Fibroblast of the aortic adventitia (primary cell): ENCODE data around the gene IL22. TPM values are rescaled to one million over a fixed set of nuclear protein-coding genes. Genes with fewer than 3 reads are reported as not detected.
A peak's percentile ranks its signal among the peaks of the same experiment; 100 is the strongest.

Source experiments
- DNase-seq: peaks from one replicate; pipeline ENCODE4 v3.0.0-alpha.2; 2010; ENCODE audit warnings: low read depth
- H3K4me3 ChIP-seq: 2 replicates; pipeline ENCODE4 v1.5.1; 2011; ENCODE audit warnings: low read depth, mild to moderate bottlenecking, control low read depth, low read length, moderate library complexity
- CTCF ChIP-seq: IDR thresholded peaks from 2 replicates; pipeline ENCODE4 v1.5.1; 2011; ENCODE audit warnings: mild to moderate bottlenecking, low read length, control low read depth, inconsistent platforms; ENCODE audit not compliant: insufficient read depth
- total RNA-seq: library from RNA; depleted of rRNA; stranded (reverse); fragments of >200 nt; gene quantifications from 2 replicates; pipeline ENCODE4 v1.2.3, GENCODE V29; 2012; ENCODE audit warnings: low replicate concordance

Gene IL22
- total RNA-seq, 1 donor = not detected

- peak; percentile 66 for DNase-seq
- no peak for TF ChIP-seq CTCF
- no peak overlapping the region for H3K4me3 ChIP-seq
Measured at GRCh38 chr12:68259318-68259940, 6.0 kb upstream of the IL22 start.

- H3K4me3 ChIP-seq = no peak overlapping the region
- no peak for TF ChIP-seq CTCF
- DNase-seq = no peak
Measured at GRCh38 chr12:68252077-68252476, 1.3 kb downstream of the IL22 start.

- H3K4me3 ChIP-seq = no peak overlapping the region
- TF ChIP-seq CTCF = no peak
- no peak for DNase-seq
Measured at GRCh38 chr12:68250454-68250853, 3.0 kb downstream of the IL22 start.

GRCh38 chr12:68247785-68248184 lies 5.6 kb downstream of the IL22 start:
- H3K4me3 ChIP-seq = no peak overlapping the region
- DNase-seq = no peak
- no peak for TF ChIP-seq CTCF

GRCh38 chr12:68246350-68246749 lies 7.1 kb downstream of the IL22 start:
- TF ChIP-seq CTCF = no peak
- H3K4me3 ChIP-seq = no peak overlapping the region
- no peak for DNase-seq

- peak; percentile 83 for DNase-seq
- no peak for TF ChIP-seq CTCF
- peak overlapping the region; percentile 56 for H3K4me3 ChIP-seq
Measured at GRCh38 chr12:68245180-68246021, 8.0 kb downstream of the IL22 start.
